Natural killer cell treated with Interleukin-12 subunit alpha and Interleukin-12 subunit beta and Interleukin-15 and Interleukin-18, amount 100 ng/mL, for 72 hours (primary cell): ENCODE data around the gene GATAD1. TPM values are rescaled to one million over a fixed set of nuclear protein-coding genes. Genes with fewer than 3 reads are reported as not detected.
A peak's percentile ranks its signal among the peaks of the same experiment; 100 is the strongest.
"Not testable (repeated sequence)": the region's sequence is repeated elsewhere in the genome, so short reads cannot be mapped to it uniquely, and the experiment has no call there.

Experiments used
- ATAC-seq, 2 donors: fragments of 150-1000 bp; cut with Tn5 transposase in 1 of 2; sonication (Bioruptor Pico), chemical (Tn5 transposase) in 1 of 2; 2 replicates each; pipeline ENCODE4 v1.10.0; 2021
- DNase-seq: peaks from one replicate; pipeline ENCODE4 v3.0.0; 2022; ENCODE audit warnings: low spot score
- H3K27ac Mint-ChIP-seq, 2 donors: 1 replicate in 1 of 2; 2 replicates in 1 of 2; pipeline ENCODE4 v1.8.0; 2022; ENCODE audit warnings: mixed read lengths in 2 of 2, mild to moderate bottlenecking in 1 of 2, moderate library complexity in 1 of 2
- H3K27me3 Mint-ChIP-seq, 2 donors: 1 replicate in 1 of 2; 2 replicates in 1 of 2; pipeline ENCODE4 v1.8.0; 2022; ENCODE audit warnings: mixed read lengths in 2 of 2
- H3K36me3 Mint-ChIP-seq: one replicate; pipeline ENCODE4 v1.8.0; 2022; ENCODE audit warnings: mixed read lengths
- H3K4me1 Mint-ChIP-seq, 2 donors: 1 replicate in 1 of 2; 2 replicates in 1 of 2; pipeline ENCODE4 v1.8.0; 2022; ENCODE audit warnings: low read depth in 2 of 2, mixed read lengths in 2 of 2, mild to moderate bottlenecking in 1 of 2
- H3K4me3 Mint-ChIP-seq: one replicate; pipeline ENCODE4 v1.8.0; 2022; ENCODE audit warnings: mixed read lengths
- H3K9me3 Mint-ChIP-seq: 2 replicates; pipeline ENCODE4 v1.8.0; 2022; ENCODE audit warnings: mixed read lengths
- total RNA-seq, 2 donors: library from RNA; stranded (reverse); gene quantifications; one replicate each; pipeline ENCODE4 v1.2.3, GENCODE V29; 2022

The GATAD1 gene
- total RNA-seq = 10 to 100 TPM; 12.1 to 16.6 TPM

DNA sequence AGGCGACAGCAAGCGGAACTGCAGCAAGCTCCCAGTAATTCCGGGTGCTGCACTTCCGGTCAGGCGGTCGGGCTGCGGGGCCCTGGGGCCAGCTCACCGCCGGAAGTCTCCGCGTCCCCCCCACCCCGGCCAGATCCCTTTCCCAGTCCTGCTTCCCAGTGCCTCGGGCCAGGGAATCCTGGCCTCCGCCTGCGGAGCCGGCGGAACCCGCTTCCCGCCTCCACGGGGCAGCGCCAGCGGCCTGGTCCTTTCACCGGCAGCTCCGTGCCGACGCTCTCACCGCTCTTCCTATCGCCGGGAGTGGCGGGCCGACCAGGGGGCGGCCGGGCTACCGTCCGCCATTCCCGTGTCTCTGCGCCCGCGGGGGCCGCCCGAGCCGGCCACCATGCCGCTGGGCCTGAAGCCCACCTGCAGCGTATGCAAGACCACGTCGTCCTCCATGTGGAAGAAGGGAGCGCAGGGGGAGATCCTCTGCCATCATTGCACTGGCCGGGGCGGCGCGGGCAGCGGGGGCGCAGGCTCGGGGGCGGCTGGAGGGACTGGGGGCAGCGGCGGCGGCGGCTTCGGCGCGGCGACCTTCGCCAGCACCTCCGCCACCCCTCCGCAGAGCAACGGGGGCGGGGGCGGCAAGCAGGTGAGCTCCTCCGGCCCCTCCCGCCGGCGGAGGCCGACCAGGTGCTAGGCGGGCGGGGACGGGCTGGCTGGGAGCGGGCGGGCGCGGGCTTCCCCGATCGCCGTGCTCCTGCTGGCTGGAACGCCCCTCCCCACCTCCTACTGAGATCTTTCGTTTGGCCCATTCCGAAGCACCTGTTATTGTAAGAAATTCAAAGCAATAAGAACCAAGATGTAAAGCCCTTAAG is at the start of gene GATAD1:
TSS of gene GATAD1 (plus strand) at position 138 of the 860 bp plus-strand sequence. CDS start at position 386, 248 bp downstream.
- Mint-ChIP-seq H3K27me3 (no peaks in the 10 kb centered on the region), H3K27ac (peak within 1 kb of the TSS; percentile 95), H3K36me3 (peaks cover 6% of the 10 kb centered on the region), H3K4me1 (peaks cover 8% of the 10 kb centered on the region in 2 donors), H3K4me3 (peak within 1 kb of the TSS; percentile 97), H3K9me3 (no peaks in the 10 kb centered on the region)
- peak; percentile 93 to 97 for ATAC-seq
- peak; percentile 91 for DNase-seq

GRCh38 chr7:92397542-92397941 is 49.7 kb upstream of the GATAD1 start:
- H3K36me3 Mint-ChIP-seq = peaks cover 15% of the 10 kb centered on the region
- H3K4me3 Mint-ChIP-seq = no peak overlapping the region
- H3K4me1 Mint-ChIP-seq = no peaks in the 10 kb centered on the region
- H3K27ac Mint-ChIP-seq = no peak overlapping the region
- DNase-seq (no peak), ATAC-seq (no peak)
- H3K27me3 Mint-ChIP-seq = no peaks in the 10 kb centered on the region
- H3K9me3 Mint-ChIP-seq = no peaks in the 10 kb centered on the region

DNA sequence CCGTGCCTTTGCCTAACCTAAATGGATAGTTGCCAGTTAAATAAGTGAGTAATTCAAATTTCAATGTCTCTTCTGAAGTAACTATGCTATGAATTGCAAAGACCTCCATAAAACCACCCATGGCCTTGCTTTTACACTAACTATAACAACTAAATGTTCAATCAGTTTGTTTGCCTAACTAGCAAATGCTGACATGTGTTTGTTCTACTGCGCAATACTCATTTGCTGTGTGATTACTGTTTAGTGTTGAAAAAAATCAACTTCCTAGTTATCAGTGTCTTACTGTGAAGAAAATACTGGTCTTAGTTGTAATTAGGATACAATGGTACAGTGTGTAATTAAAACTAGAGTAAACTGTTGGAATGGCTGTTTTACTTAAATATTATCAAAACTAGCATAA is 47.3 kb upstream of the GATAD1 start:
- no peak overlapping the region for H3K4me3 Mint-ChIP-seq
- H3K27me3 Mint-ChIP-seq = no peaks in the 10 kb centered on the region
- ATAC-seq = no peak
- H3K9me3 Mint-ChIP-seq = no peaks in the 10 kb centered on the region
- H3K27ac Mint-ChIP-seq = no peak overlapping the region
- H3K36me3 Mint-ChIP-seq = peaks cover 15% of the 10 kb centered on the region
- DNase-seq = no peak
- H3K4me1 Mint-ChIP-seq = peaks cover 14 to 19% of the 10 kb centered on the region in 2 donors

GRCh38 chr7:92402920-92403759 is 44.1 kb upstream of the GATAD1 start:
- H3K27ac Mint-ChIP-seq = peak overlapping the region; percentile 10 to 38

DNA sequence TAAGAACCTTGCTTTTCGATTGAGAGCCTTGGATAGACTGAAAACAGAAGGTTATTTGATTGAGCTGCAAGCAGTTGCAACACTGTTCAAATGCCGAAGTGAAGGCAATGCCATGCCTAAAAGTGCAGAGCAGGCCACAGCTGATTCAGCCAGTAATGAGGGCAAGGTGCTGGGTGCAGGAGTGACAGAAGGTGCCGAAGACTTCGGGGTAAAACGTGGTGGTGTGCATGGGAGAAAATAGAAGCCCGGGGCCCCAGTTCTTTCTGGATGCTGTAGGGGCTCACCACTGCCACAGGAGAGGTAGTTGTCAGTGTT is 43.6 kb upstream of the GATAD1 start:
- peak overlapping the region; percentile 68 for H3K4me3 Mint-ChIP-seq
- peak; percentile 48 to 59 for ATAC-seq
- no peak for DNase-seq
- H3K4me1 Mint-ChIP-seq = peaks cover 14 to 19% of the 10 kb centered on the region in 2 donors
- H3K36me3 Mint-ChIP-seq = peaks cover 6% of the 10 kb centered on the region
- peak overlapping the region; percentile 10 to 38 for H3K27ac Mint-ChIP-seq
- H3K27me3 Mint-ChIP-seq = peaks cover 0 to 2% of the 10 kb centered on the region in 2 donors
- no peaks in the 10 kb centered on the region for H3K9me3 Mint-ChIP-seq

More at GRCh38 chr7:92402920-92403759, 44.1 kb upstream of the GATAD1 start:
- H3K4me3 Mint-ChIP-seq = peak overlapping the region; percentile 68
- H3K4me1 Mint-ChIP-seq = peaks cover 14 to 19% of the 10 kb centered on the region in 2 donors
- H3K36me3 Mint-ChIP-seq = peaks cover 11% of the 10 kb centered on the region
- H3K9me3 Mint-ChIP-seq = no peaks in the 10 kb centered on the region
- H3K27me3 Mint-ChIP-seq = no peaks in the 10 kb centered on the region
- no peak for ATAC-seq
- DNase-seq = no peak

DNA sequence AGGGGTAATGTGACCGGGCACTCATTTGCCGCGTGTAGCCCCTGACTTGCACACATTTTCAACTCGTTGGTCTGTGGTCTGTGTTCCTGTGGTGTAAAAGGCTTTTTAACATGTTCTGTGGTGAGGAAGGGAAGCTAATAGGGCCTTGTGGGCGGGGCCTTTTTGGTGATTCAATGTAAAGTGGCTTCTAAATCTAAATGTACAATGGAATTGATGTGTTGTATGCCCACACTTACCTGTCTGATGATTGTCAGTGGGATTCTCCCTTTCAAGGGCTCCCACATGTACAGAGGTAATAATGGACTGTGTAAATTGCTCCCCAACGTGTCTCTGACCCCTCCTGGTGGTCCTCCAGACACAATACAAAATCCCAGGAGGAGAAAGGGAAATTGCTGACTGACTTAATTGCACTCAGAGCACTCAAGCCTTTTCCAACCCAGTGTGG is 43.1 kb upstream of the GATAD1 start:
- DNase-seq (peak; percentile 79), ATAC-seq (peak; percentile 88 to 93)
- H3K27me3 Mint-ChIP-seq = peaks cover 0 to 2% of the 10 kb centered on the region in 2 donors
- no peaks in the 10 kb centered on the region for H3K9me3 Mint-ChIP-seq
- peaks cover 4% of the 10 kb centered on the region for H3K36me3 Mint-ChIP-seq
- H3K27ac Mint-ChIP-seq = peak overlapping the region in 1 of 2 donors; percentile 10
- H3K4me3 Mint-ChIP-seq = peak overlapping the region; percentile 68
- peaks cover 14 to 19% of the 10 kb centered on the region in 2 donors for H3K4me1 Mint-ChIP-seq

DNA sequence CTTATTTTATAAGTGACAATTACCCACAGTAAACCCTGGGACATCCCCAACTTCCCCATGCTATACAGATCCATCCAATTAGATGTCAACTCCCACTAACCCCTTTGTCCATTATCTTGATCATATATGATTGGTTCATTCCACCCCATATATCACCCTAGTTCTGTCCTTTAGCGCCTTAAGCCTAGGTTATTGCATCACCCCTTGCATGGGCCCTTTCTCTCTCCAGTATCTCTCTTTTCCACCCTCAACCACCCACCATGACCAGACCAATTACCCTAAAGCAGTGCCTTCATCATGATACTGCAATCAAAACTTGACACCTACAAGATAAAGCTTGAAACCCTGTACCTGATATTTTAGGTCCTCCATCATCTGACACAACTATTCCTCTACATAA is 37.9 kb upstream of the GATAD1 start:
- Mint-ChIP-seq H3K27me3 (peaks cover 13 to 17% of the 10 kb centered on the region in 2 donors), H3K4me1 (peaks cover 2 to 5% of the 10 kb centered on the region in 2 donors), H3K4me3 (no peak overlapping the region), H3K9me3 (no peaks in the 10 kb centered on the region), H3K27ac (no peak overlapping the region), H3K36me3 (no peaks in the 10 kb centered on the region)
- ATAC-seq (no peak), DNase-seq (no peak)

- H3K4me3 Mint-ChIP-seq = not testable (repeated sequence)
These were observed 37.1 kb upstream of the GATAD1 start for GRCh38 chr7:92410162-92410561.

GRCh38 chr7:92412745-92413144 is 34.5 kb upstream of the GATAD1 start:
- H3K36me3 Mint-ChIP-seq = no peaks in the 10 kb centered on the region
- no peaks in the 10 kb centered on the region for H3K4me1 Mint-ChIP-seq
- DNase-seq (no peak), ATAC-seq (no peak)
- H3K4me3 Mint-ChIP-seq = no peak overlapping the region
- peaks cover 20 to 25% of the 10 kb centered on the region in 2 donors for H3K27me3 Mint-ChIP-seq
- H3K27ac Mint-ChIP-seq = no peak overlapping the region
- no peaks in the 10 kb centered on the region for H3K9me3 Mint-ChIP-seq

More at GRCh38 chr7:92410162-92410561, 37.1 kb upstream of the GATAD1 start:
- DNase-seq, H3K9me3 Mint-ChIP-seq, H3K4me1 Mint-ChIP-seq, ATAC-seq, H3K36me3 Mint-ChIP-seq, H3K27ac Mint-ChIP-seq: not testable (repeated sequence)
- H3K27me3 Mint-ChIP-seq = peaks cover 18 to 25% of the 10 kb centered on the region in 2 donors

- Mint-ChIP-seq H3K27ac (no peak overlapping the region), H3K27me3 (peaks cover 18 to 25% of the 10 kb centered on the region in 2 donors), H3K4me1 (no peaks in the 10 kb centered on the region), H3K4me3 (no peak overlapping the region), H3K36me3 (no peaks in the 10 kb centered on the region), H3K9me3 (no peaks in the 10 kb centered on the region)
- DNase-seq = no peak
- no peak for ATAC-seq
These were observed 33.7 kb upstream of the GATAD1 start for GRCh38 chr7:92413550-92413949.

DNA sequence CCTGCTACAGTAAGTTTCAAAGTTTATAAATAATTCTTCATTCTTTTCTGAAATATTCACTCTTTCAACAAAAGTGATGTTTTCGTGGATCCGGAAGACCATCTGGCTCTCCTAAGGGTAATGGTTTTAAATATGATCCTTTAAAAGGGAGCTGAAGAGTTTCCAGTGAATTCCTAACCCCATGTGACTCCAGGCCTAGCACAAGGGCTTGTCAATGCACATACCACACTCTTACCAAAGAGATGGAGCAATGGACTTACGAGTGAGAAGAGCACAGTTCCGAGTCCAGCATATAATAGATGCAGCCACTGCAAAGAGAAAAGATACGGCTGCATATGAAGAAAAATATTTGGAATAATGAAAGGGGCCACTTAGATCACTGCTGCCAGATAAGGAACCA is 32.1 kb upstream of the GATAD1 start:
- Mint-ChIP-seq H3K27me3 (peaks cover 14 to 25% of the 10 kb centered on the region in 2 donors), H3K4me1 (no peaks in the 10 kb centered on the region), H3K4me3 (no peak overlapping the region), H3K9me3 (no peaks in the 10 kb centered on the region), H3K36me3 (no peaks in the 10 kb centered on the region), H3K27ac (no peak overlapping the region)
- ATAC-seq = no peak
- no peak for DNase-seq

GRCh38 chr7:92417913-92418312 is 29.4 kb upstream of the GATAD1 start:
- H3K9me3 Mint-ChIP-seq = no peaks in the 10 kb centered on the region

GRCh38 chr7:92421676-92422435 is 25.4 kb upstream of the GATAD1 start:
- H3K4me1 Mint-ChIP-seq = peaks cover 9 to 14% of the 10 kb centered on the region in 2 donors
- DNase-seq (no peak), ATAC-seq (no peak)
- H3K27me3 Mint-ChIP-seq = peaks cover 8 to 9% of the 10 kb centered on the region in 2 donors
- H3K36me3 Mint-ChIP-seq = no peaks in the 10 kb centered on the region
- H3K9me3 Mint-ChIP-seq = no peaks in the 10 kb centered on the region
- H3K4me3 Mint-ChIP-seq = no peak overlapping the region
- no peak overlapping the region for H3K27ac Mint-ChIP-seq

More at GRCh38 chr7:92417913-92418312, 29.4 kb upstream of the GATAD1 start:
- Mint-ChIP-seq H3K4me1 (no peaks in the 10 kb centered on the region), H3K4me3 (no peak overlapping the region), H3K27ac (no peak overlapping the region), H3K36me3 (no peaks in the 10 kb centered on the region), H3K27me3 (peaks cover 11 to 18% of the 10 kb centered on the region in 2 donors)
- DNase-seq (no peak), ATAC-seq (no peak)
